ENCODE results near the gene AURKAIP1. TPM values are rescaled to one million over a fixed set of nuclear protein-coding genes. Genes with fewer than 3 reads are reported as not detected.
A peak's percentile ranks its signal among the peaks of the same experiment; 100 is the strongest.
"Not testable (repeated sequence)": the region's sequence is repeated elsewhere in the genome, so short reads cannot be mapped to it uniquely, and the experiment has no call there.

Gene AURKAIP1
- total and polyA plus RNA-seq, 7 experiments from 2014 or later: 53.8 to 160 (median 65.2) TPM

GRCh38 chr1:1417825-1418463 is 42.9 kb upstream of the AURKAIP1 start:
- POLR2A ChIA-PET: interaction anchor here (0.8 kb wide), 1 partner anchor 113 kb away, joined by 3 read pairs; no protein-coding TSS in a partner anchor
- DNase-seq; H3K4me1 ChIP-seq (ENCODE audit: control insufficient read depth in 2 of 2, insufficient read depth in 2 of 2, low read length in 2 of 2); H3K27me3 ChIP-seq (ENCODE audit: control insufficient read depth in 2 of 2, insufficient read depth in 2 of 2, low read length in 2 of 2); H3K36me3 Mint-ChIP-seq; ATAC-seq; H3K27ac ChIP-seq (ENCODE audit: low read depth, low read length); H3K36me3 ChIP-seq (ENCODE audit: control insufficient read depth in 2 of 3, insufficient read depth in 3 of 3, low read length in 3 of 3); H3K9me3 Mint-ChIP-seq; CTCF ChIA-PET; intact Hi-C loops (cut with micrococcal nuclease); H3K9me3 ChIP-seq (ENCODE audit: control insufficient read depth in 2 of 3, low read length in 3 of 3); H3K4me1 Mint-ChIP-seq; H3K4me3 ChIP-seq (ENCODE audit: low read length): not testable (repeated sequence)
- Mint-ChIP-seq H3K4me3 (peak overlapping the region in 4 of 10 donors; percentile 30 to 49 (median 44)), H3K27me3 (peaks cover 0 to 22% (median 6%) of the 10 kb centered on the region in 5 donors), H3K27ac (peak overlapping the region in 3 of 9 donors; percentile 7 to 48 (median 25))

- H3K36me3 Mint-ChIP-seq; H3K4me1 ChIP-seq (ENCODE audit: control insufficient read depth in 2 of 2, insufficient read depth in 2 of 2, low read length in 2 of 2); H3K4me3 ChIP-seq (ENCODE audit: low read length); H3K4me1 Mint-ChIP-seq; H3K4me3 Mint-ChIP-seq; H3K36me3 ChIP-seq (ENCODE audit: control insufficient read depth in 2 of 3, insufficient read depth in 3 of 3, low read length in 3 of 3); ATAC-seq; H3K27me3 ChIP-seq (ENCODE audit: control insufficient read depth in 2 of 2, insufficient read depth in 2 of 2, low read length in 2 of 2); H3K9me3 Mint-ChIP-seq; intact Hi-C loops (cut with micrococcal nuclease); DNase-seq; CTCF ChIA-PET; H3K27ac ChIP-seq (ENCODE audit: low read depth, low read length); H3K9me3 ChIP-seq (ENCODE audit: control insufficient read depth in 2 of 3, low read length in 3 of 3): not testable (repeated sequence)
- POLR2A ChIA-PET: interaction anchor here (0.8 kb wide), 1 partner anchor 112 kb away, joined by 3 read pairs; no protein-coding TSS in a partner anchor
- peaks cover 0 to 18% (median 1%) of the 10 kb centered on the region in 5 donors for H3K27me3 Mint-ChIP-seq
- peak overlapping the region in 3 of 9 donors; percentile 7 to 48 (median 25) for H3K27ac Mint-ChIP-seq
These were observed 42.4 kb upstream of the AURKAIP1 start for GRCh38 chr1:1417396-1417795.

GRCh38 chr1:1415751-1416150 is 40.7 kb upstream of the AURKAIP1 start:
- no peak for DNase-seq
- intact Hi-C loops (cut with micrococcal nuclease): no loop called here
- Histone ChIP-seq H3K27ac (ENCODE audit: low read depth, low read length) (no peak overlapping the region), H3K9me3 (ENCODE audit: control insufficient read depth in 2 of 3, low read length in 3 of 3) (no peaks in the 10 kb centered on the region), H3K36me3 (ENCODE audit: control insufficient read depth in 2 of 3, insufficient read depth in 3 of 3, low read length in 3 of 3) (no peaks in the 10 kb centered on the region), H3K4me1 (ENCODE audit: control insufficient read depth in 2 of 2, insufficient read depth in 2 of 2, low read length in 2 of 2) (no peaks in the 10 kb centered on the region), H3K27me3 (ENCODE audit: control insufficient read depth in 2 of 2, insufficient read depth in 2 of 2, low read length in 2 of 2) (no peaks in the 10 kb centered on the region), H3K4me3 (ENCODE audit: low read length) (no peak overlapping the region)
- Mint-ChIP-seq H3K4me1 (peaks cover 0 to 5% (median 4%) of the 10 kb centered on the region in 7 donors), H3K27ac (no peak overlapping the region), H3K36me3 (no peaks in the 10 kb centered on the region), H3K9me3 (peaks cover 0 to 2% (median 0%) of the 10 kb centered on the region in 11 donors), H3K27me3 (peaks cover 0 to 11% (median 0%) of the 10 kb centered on the region in 5 donors), H3K4me3 (no peak overlapping the region)
- POLR2A ChIA-PET: interaction anchor here (0.7 kb wide), 1 partner anchor 18 kb away, joined by 6 read pairs; no protein-coding TSS in a partner anchor
- CTCF ChIA-PET: no interaction called here
- no peak for ATAC-seq

GRCh38 chr1:1412311-1412902 is 37.4 kb upstream of the AURKAIP1 start:
- CTCF ChIA-PET; H3K4me1 ChIP-seq (ENCODE audit: control insufficient read depth in 2 of 2, insufficient read depth in 2 of 2, low read length in 2 of 2); H3K9me3 ChIP-seq (ENCODE audit: control insufficient read depth in 2 of 3, low read length in 3 of 3); H3K36me3 Mint-ChIP-seq; H3K4me3 ChIP-seq (ENCODE audit: low read length); POLR2A ChIA-PET; H3K4me3 Mint-ChIP-seq; DNase-seq; H3K36me3 ChIP-seq (ENCODE audit: control insufficient read depth in 2 of 3, insufficient read depth in 3 of 3, low read length in 3 of 3); H3K9me3 Mint-ChIP-seq; intact Hi-C loops (cut with micrococcal nuclease); ATAC-seq; H3K27me3 ChIP-seq (ENCODE audit: control insufficient read depth in 2 of 2, insufficient read depth in 2 of 2, low read length in 2 of 2); H3K27ac ChIP-seq (ENCODE audit: low read depth, low read length); H3K27me3 Mint-ChIP-seq: not testable (repeated sequence)
- Mint-ChIP-seq H3K27ac (peak overlapping the region in 2 of 9 donors; percentile 43 to 44), H3K4me1 (peaks cover 0 to 29% (median 14%) of the 10 kb centered on the region in 7 donors)

- Histone ChIP-seq H3K27me3 (ENCODE audit: control insufficient read depth in 2 of 2, insufficient read depth in 2 of 2, low read length in 2 of 2) (no peaks in the 10 kb centered on the region), H3K4me3 (ENCODE audit: low read length) (no peak overlapping the region), H3K4me1 (ENCODE audit: control insufficient read depth in 2 of 2, insufficient read depth in 2 of 2, low read length in 2 of 2) (peaks cover 6 to 8% of the 10 kb centered on the region in 2 donors), H3K36me3 (ENCODE audit: control insufficient read depth in 2 of 3, insufficient read depth in 3 of 3, low read length in 3 of 3) (peaks cover 0 to 4% (median 4%) of the 10 kb centered on the region in 3 experiments), H3K9me3 (ENCODE audit: control insufficient read depth in 2 of 3, low read length in 3 of 3) (no peaks in the 10 kb centered on the region), H3K27ac (ENCODE audit: low read depth, low read length) (no peak overlapping the region)
- Mint-ChIP-seq H3K4me1 (peaks cover 0 to 32% (median 15%) of the 10 kb centered on the region in 7 donors), H3K36me3 (peaks cover 0 to 5% (median 0%) of the 10 kb centered on the region in 5 donors), H3K9me3 (peaks cover 0 to 2% (median 0%) of the 10 kb centered on the region in 11 donors), H3K4me3 (peak overlapping the region in 1 of 10 donors; percentile 34), H3K27me3 (peaks cover 0 to 1% (median 0%) of the 10 kb centered on the region in 5 donors), H3K27ac (peak overlapping the region in 1 of 9 donors; percentile 2)
- DNase-seq (no peak), ATAC-seq (no peak)
- ChIA-PET CTCF (no interaction called here), POLR2A (interaction anchor here (0.6 kb wide), 1 partner anchor 16 kb away, joined by 3 read pairs; no protein-coding TSS in a partner anchor)
- intact Hi-C loops (cut with micrococcal nuclease): no loop called here
These were observed 36.6 kb upstream of the AURKAIP1 start for GRCh38 chr1:1411626-1412025.

- H3K9me3 ChIP-seq (ENCODE audit: control insufficient read depth in 2 of 3, low read length in 3 of 3); CTCF ChIA-PET; H3K27me3 Mint-ChIP-seq; intact Hi-C loops (cut with micrococcal nuclease); ATAC-seq; DNase-seq; H3K4me3 ChIP-seq (ENCODE audit: low read length); H3K36me3 ChIP-seq (ENCODE audit: control insufficient read depth in 2 of 3, insufficient read depth in 3 of 3, low read length in 3 of 3); H3K27ac ChIP-seq (ENCODE audit: low read depth, low read length); H3K9me3 Mint-ChIP-seq; H3K27me3 ChIP-seq (ENCODE audit: control insufficient read depth in 2 of 2, insufficient read depth in 2 of 2, low read length in 2 of 2): not testable (repeated sequence)
- peaks cover 0 to 44% (median 24%) of the 10 kb centered on the region in 7 donors for H3K4me1 Mint-ChIP-seq
- peak overlapping the region in 2 of 10 donors; percentile 35 to 76 for H3K4me3 Mint-ChIP-seq
- POLR2A ChIA-PET: interaction anchor here (0.9 to 5.6 kb wide), 2 partner anchors 34 to 236 kb away, joined by 4 to 55 read pairs; partner anchors contain the start of genes AURKAIP1 and TTLL10
- H3K36me3 Mint-ChIP-seq: peaks cover 0 to 14% (median 4%) of the 10 kb centered on the region in 5 donors
- H3K4me1 ChIP-seq (ENCODE audit: control insufficient read depth in 2 of 2, insufficient read depth in 2 of 2, low read length in 2 of 2): peaks cover 18 to 19% of the 10 kb centered on the region in 2 donors
- H3K27ac Mint-ChIP-seq: peak overlapping the region in 1 of 9 donors; percentile 38
These were observed 35.2 kb upstream of the AURKAIP1 start for GRCh38 chr1:1410238-1410637.
